HepG2 (cell line): ENCODE data around the gene LCN12. TPM values are rescaled to one million over a fixed set of nuclear protein-coding genes. Genes with fewer than 3 reads are reported as not detected.

ENCODE experiments used
- HNF4G ChIP-seq, 2 experiments: sonication (generic) in 1 of 2; formaldehyde crosslinking in 1 of 2; IDR thresholded peaks; 2 replicates each; pipeline versions ENCODE4 v1.4.0 to v1.6.1; 2011 to 2020; ENCODE audit warnings: borderline replicate concordance in 2 of 2, low read depth in 2 of 2, mild to moderate bottlenecking in 2 of 2, low read length in 1 of 2, missing genetic modification reagents in 1 of 2, moderate library complexity in 1 of 2
- SCMH1 ChIP-seq: sonication (generic); formaldehyde crosslinking; IDR thresholded peaks from 2 replicates; pipeline ENCODE4 v1.9.0; 2021; ENCODE audit warnings: missing genetic modification reagents, mild to moderate bottlenecking, borderline replicate concordance
- ZFP1 ChIP-seq: IDR thresholded peaks from 2 replicates; pipeline ENCODE4 v1.6.1; 2016
- ZFP91 ChIP-seq: sonication (generic); formaldehyde crosslinking; IDR thresholded peaks from 2 replicates; pipeline ENCODE4 v1.9.0; 2022; ENCODE audit warnings: missing genetic modification reagents, mild to moderate bottlenecking, borderline replicate concordance
- ZNF782 ChIP-seq: sonication (generic); formaldehyde crosslinking; IDR thresholded peaks from 2 replicates; pipeline ENCODE4 v1.4.0; 2020; ENCODE audit warnings: missing genetic modification reagents, mild to moderate bottlenecking, borderline replicate concordance
- polyA plus RNA-seq, 8 experiments: library from polyadenylated mRNA; depleted of rRNA in 3 of 8; stranded (reverse) in 7 of 8; unstranded in 1 of 8; fragments of >200 nt; fragmentation: Illumina TruSeq in 4 of 8; extraction: Trizol in 4 of 8; gene quantifications; 2 replicates each; pipeline versions ENCODE4 v1.2.1 to v1.2.3, GENCODE V29; 2011 to 2016; ENCODE audit warnings: low read depth in 4 of 8, missing spikeins in 1 of 8, mixed read lengths in 1 of 8; ENCODE audit not compliant: insufficient read depth in 1 of 8
- total RNA-seq, 5 experiments: library from RNA; depleted of rRNA; stranded (reverse); fragments of >200 nt; fragmentation: Illumina TruSeq; extraction: Trizol; gene quantifications; 2 replicates each; pipeline ENCODE4 v1.2.3, GENCODE V29; 2016; ENCODE audit warnings: low read depth in 1 of 5
- TF ChIP-seq, protein P1 (sequence below): sonication (generic); formaldehyde crosslinking; IDR thresholded peaks from 2 replicates; pipeline ENCODE4 v1.4.0; 2020; ENCODE audit warnings: mild to moderate bottlenecking, missing genetic modification reagents
- TF ChIP-seq, protein P2 (sequence below): sonication (generic); formaldehyde crosslinking; IDR thresholded peaks from 2 replicates; pipeline ENCODE4 v1.4.0; 2020; ENCODE audit warnings: missing genetic modification reagents
- TF ChIP-seq, protein P3 (sequence below): sonication (generic); formaldehyde crosslinking; IDR thresholded peaks from 2 replicates; pipeline ENCODE4 v1.9.0; 2021; ENCODE audit warnings: mild to moderate bottlenecking, missing genetic modification reagents
- TF ChIP-seq, protein P4 (sequence below): sonication (generic); formaldehyde crosslinking; IDR thresholded peaks from 2 replicates; pipeline ENCODE4 v1.4.0; 2020; ENCODE audit warnings: missing genetic modification reagents, borderline replicate concordance

LCN12 gene
- total and polyA plus RNA-seq, 2 of the 13 experiments (the other 11 are each of a cell fraction or from before 2014, with no cell fraction given) = 3.4 to 6.9 TPM

GRCh38 chr9:136949239-136949816 lies 2.7 kb upstream of the LCN12 start (continued):
- TF ChIP-seq, protein P1, sequence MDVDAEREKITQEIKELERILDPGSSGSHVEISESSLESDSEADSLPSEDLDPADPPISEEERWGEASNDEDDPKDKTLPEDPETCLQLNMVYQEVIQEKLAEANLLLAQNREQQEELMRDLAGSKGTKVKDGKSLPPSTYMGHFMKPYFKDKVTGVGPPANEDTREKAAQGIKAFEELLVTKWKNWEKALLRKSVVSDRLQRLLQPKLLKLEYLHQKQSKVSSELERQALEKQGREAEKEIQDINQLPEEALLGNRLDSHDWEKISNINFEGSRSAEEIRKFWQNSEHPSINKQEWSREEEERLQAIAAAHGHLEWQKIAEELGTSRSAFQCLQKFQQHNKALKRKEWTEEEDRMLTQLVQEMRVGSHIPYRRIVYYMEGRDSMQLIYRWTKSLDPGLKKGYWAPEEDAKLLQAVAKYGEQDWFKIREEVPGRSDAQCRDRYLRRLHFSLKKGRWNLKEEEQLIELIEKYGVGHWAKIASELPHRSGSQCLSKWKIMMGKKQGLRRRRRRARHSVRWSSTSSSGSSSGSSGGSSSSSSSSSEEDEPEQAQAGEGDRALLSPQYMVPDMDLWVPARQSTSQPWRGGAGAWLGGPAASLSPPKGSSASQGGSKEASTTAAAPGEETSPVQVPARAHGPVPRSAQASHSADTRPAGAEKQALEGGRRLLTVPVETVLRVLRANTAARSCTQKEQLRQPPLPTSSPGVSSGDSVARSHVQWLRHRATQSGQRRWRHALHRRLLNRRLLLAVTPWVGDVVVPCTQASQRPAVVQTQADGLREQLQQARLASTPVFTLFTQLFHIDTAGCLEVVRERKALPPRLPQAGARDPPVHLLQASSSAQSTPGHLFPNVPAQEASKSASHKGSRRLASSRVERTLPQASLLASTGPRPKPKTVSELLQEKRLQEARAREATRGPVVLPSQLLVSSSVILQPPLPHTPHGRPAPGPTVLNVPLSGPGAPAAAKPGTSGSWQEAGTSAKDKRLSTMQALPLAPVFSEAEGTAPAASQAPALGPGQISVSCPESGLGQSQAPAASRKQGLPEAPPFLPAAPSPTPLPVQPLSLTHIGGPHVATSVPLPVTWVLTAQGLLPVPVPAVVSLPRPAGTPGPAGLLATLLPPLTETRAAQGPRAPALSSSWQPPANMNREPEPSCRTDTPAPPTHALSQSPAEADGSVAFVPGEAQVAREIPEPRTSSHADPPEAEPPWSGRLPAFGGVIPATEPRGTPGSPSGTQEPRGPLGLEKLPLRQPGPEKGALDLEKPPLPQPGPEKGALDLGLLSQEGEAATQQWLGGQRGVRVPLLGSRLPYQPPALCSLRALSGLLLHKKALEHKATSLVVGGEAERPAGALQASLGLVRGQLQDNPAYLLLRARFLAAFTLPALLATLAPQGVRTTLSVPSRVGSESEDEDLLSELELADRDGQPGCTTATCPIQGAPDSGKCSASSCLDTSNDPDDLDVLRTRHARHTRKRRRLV (CRISPR knock-in tag) = no peak
- TF ChIP-seq ZFP1 (no peak), ZFP91 (CRISPR knock-in tag) (no peak), SCMH1 (CRISPR knock-in tag) (no peak), HNF4G (IDR thresholded peaks at IDR 0.05; ENCODE audit: borderline replicate concordance, low read depth, low read length) (peak; percentile 50; the same call in 1 of the 2 replicates), HNF4G (CRISPR knock-in tag; IDR thresholded peaks at IDR 0.05; ENCODE audit: borderline replicate concordance, low read depth) (no peak), ZNF782 (CRISPR knock-in tag) (no peak)
- TF ChIP-seq, protein P2, sequence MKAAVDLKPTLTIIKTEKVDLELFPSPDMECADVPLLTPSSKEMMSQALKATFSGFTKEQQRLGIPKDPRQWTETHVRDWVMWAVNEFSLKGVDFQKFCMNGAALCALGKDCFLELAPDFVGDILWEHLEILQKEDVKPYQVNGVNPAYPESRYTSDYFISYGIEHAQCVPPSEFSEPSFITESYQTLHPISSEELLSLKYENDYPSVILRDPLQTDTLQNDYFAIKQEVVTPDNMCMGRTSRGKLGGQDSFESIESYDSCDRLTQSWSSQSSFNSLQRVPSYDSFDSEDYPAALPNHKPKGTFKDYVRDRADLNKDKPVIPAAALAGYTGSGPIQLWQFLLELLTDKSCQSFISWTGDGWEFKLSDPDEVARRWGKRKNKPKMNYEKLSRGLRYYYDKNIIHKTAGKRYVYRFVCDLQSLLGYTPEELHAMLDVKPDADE = no peak
- TF ChIP-seq, protein P3, sequence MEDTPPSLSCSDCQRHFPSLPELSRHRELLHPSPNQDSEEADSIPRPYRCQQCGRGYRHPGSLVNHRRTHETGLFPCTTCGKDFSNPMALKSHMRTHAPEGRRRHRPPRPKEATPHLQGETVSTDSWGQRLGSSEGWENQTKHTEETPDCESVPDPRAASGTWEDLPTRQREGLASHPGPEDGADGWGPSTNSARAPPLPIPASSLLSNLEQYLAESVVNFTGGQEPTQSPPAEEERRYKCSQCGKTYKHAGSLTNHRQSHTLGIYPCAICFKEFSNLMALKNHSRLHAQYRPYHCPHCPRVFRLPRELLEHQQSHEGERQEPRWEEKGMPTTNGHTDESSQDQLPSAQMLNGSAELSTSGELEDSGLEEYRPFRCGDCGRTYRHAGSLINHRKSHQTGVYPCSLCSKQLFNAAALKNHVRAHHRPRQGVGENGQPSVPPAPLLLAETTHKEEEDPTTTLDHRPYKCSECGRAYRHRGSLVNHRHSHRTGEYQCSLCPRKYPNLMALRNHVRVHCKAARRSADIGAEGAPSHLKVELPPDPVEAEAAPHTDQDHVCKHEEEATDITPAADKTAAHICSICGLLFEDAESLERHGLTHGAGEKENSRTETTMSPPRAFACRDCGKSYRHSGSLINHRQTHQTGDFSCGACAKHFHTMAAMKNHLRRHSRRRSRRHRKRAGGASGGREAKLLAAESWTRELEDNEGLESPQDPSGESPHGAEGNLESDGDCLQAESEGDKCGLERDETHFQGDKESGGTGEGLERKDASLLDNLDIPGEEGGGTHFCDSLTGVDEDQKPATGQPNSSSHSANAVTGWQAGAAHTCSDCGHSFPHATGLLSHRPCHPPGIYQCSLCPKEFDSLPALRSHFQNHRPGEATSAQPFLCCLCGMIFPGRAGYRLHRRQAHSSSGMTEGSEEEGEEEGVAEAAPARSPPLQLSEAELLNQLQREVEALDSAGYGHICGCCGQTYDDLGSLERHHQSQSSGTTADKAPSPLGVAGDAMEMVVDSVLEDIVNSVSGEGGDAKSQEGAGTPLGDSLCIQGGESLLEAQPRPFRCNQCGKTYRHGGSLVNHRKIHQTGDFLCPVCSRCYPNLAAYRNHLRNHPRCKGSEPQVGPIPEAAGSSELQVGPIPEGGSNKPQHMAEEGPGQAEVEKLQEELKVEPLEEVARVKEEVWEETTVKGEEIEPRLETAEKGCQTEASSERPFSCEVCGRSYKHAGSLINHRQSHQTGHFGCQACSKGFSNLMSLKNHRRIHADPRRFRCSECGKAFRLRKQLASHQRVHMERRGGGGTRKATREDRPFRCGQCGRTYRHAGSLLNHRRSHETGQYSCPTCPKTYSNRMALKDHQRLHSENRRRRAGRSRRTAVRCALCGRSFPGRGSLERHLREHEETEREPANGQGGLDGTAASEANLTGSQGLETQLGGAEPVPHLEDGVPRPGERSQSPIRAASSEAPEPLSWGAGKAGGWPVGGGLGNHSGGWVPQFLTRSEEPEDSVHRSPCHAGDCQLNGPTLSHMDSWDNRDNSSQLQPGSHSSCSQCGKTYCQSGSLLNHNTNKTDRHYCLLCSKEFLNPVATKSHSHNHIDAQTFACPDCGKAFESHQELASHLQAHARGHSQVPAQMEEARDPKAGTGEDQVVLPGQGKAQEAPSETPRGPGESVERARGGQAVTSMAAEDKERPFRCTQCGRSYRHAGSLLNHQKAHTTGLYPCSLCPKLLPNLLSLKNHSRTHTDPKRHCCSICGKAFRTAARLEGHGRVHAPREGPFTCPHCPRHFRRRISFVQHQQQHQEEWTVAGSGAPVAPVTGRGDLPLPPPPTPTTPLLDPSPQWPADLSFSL = no peak
- TF ChIP-seq, protein P4, sequence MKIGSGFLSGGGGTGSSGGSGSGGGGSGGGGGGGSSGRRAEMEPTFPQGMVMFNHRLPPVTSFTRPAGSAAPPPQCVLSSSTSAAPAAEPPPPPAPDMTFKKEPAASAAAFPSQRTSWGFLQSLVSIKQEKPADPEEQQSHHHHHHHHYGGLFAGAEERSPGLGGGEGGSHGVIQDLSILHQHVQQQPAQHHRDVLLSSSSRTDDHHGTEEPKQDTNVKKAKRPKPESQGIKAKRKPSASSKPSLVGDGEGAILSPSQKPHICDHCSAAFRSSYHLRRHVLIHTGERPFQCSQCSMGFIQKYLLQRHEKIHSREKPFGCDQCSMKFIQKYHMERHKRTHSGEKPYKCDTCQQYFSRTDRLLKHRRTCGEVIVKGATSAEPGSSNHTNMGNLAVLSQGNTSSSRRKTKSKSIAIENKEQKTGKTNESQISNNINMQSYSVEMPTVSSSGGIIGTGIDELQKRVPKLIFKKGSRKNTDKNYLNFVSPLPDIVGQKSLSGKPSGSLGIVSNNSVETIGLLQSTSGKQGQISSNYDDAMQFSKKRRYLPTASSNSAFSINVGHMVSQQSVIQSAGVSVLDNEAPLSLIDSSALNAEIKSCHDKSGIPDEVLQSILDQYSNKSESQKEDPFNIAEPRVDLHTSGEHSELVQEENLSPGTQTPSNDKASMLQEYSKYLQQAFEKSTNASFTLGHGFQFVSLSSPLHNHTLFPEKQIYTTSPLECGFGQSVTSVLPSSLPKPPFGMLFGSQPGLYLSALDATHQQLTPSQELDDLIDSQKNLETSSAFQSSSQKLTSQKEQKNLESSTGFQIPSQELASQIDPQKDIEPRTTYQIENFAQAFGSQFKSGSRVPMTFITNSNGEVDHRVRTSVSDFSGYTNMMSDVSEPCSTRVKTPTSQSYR (CRISPR knock-in tag) = no peak
